HPDE6-E6E7 (cell line): ENCODE measurements around the gene PRKCQ.

Source experiments
- DNase-seq: peaks from one replicate; pipeline ENCODE4 v3.0.0; 2011; ENCODE audit warnings: missing footprints; ENCODE audit errors: extremely low spot score

The PRKCQ gene

GRCh38 chr10:6579904-6580278 is at the start of gene PRKCQ:
PRKCQ (minus strand) TSS chr10:6580276; CDS start chr10:6515135, 65,141 bp downstream.
- no peak for DNase-seq

- DNase-seq: no peak
Measured at GRCh38 chr10:6625428-6625827, 45.4 kb upstream of the PRKCQ start.

- DNase-seq: no peak
Measured at GRCh38 chr10:6624392-6624791, 44.3 kb upstream of the PRKCQ start.

GRCh38 chr10:6622921-6623320 is 42.8 kb upstream of the PRKCQ start:
- no peak for DNase-seq

GRCh38 chr10:6621536-6621935 is 41.5 kb upstream of the PRKCQ start:
- DNase-seq: no peak

GRCh38 chr10:6619660-6620059 is 39.6 kb upstream of the PRKCQ start:
- no peak for DNase-seq

- no peak for DNase-seq
Measured at GRCh38 chr10:6618340-6618739, 38.3 kb upstream of the PRKCQ start.

- DNase-seq: no peak
Measured at GRCh38 chr10:6617309-6618076, 37.4 kb upstream of the PRKCQ start.

- no peak for DNase-seq
Measured at GRCh38 chr10:6615971-6616370, 35.9 kb upstream of the PRKCQ start.

GRCh38 chr10:6612371-6612770 is 32.3 kb upstream of the PRKCQ start:
- DNase-seq: no peak

- no peak for DNase-seq
Measured at GRCh38 chr10:6610647-6611046, 30.6 kb upstream of the PRKCQ start.

GRCh38 chr10:6609625-6610024 is 29.5 kb upstream of the PRKCQ start:
- no peak for DNase-seq

GRCh38 chr10:6607778-6608177 is 27.7 kb upstream of the PRKCQ start:
- DNase-seq: no peak

GRCh38 chr10:6607182-6607581 is 27.1 kb upstream of the PRKCQ start:
- DNase-seq: no peak

- no peak for DNase-seq
Measured at GRCh38 chr10:6603142-6604125, 23.4 kb upstream of the PRKCQ start.

- no peak for DNase-seq
Measured at GRCh38 chr10:6602700-6603084, 22.6 kb upstream of the PRKCQ start.

- no peak for DNase-seq
Measured at GRCh38 chr10:6602026-6602699, 22.1 kb upstream of the PRKCQ start.

GRCh38 chr10:6601246-6601805 is 21.2 kb upstream of the PRKCQ start:
- no peak for DNase-seq

GRCh38 chr10:6600224-6600987 is 20.3 kb upstream of the PRKCQ start:
- no peak for DNase-seq

GRCh38 chr10:6598679-6599078 is 18.6 kb upstream of the PRKCQ start:
- no peak for DNase-seq

- DNase-seq: no peak
Measured at GRCh38 chr10:6597478-6597877, 17.4 kb upstream of the PRKCQ start.
